DMS53 (cell line): ENCODE data around the gene SLC26A8.
"Not testable (repeated sequence)": the region's sequence is repeated elsewhere in the genome, so short reads cannot be mapped to it uniquely, and the experiment has no call there.

Experiments
- DNase-seq: peaks from one replicate; lab custom pipeline; 2025; lab: John Stamatoyannopoulos, UW

The SLC26A8 gene

DNA sequence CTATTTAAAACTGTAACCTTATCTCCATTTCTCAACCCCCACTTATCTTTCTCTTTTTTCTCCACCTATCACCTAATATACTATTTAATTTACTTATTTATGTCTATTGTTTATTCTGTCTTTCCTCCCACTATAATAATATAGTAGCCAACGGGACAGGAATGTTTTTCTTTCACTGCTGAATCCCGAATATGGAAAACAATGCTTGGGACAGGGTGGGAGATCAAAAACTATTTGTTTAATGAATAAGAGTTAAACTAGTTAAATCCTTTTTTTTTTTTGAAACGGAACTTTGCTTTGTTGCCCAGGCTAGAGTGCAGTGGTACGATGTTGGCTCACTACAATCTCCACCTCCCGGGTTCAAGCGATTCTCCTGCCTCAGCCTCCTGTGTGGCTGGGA is 109.9 kb downstream of the SLC26A8 start:
- DNase-seq: no peak

GRCh38 chr6:35911871-35912653 is 112.4 kb downstream of the SLC26A8 start:
- no peak for DNase-seq

DNA sequence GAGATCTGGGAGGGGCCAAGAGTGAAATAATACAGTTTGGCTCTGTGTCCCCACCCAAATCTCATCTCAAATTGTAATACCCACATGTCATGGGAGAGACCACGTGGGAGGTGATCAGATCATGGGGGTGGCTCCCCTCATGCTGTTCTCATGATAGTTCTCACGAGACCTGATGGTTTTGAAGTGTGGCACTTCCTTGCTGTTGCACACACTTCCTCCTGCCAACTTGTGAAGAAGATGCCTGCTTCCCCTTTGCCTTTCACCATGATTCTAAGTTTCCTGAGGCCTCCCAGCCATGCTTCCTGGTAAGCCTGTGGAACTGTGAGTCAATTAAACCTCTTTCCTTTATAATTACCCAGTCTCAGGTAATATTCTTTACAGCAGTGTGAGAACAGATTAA is 114.9 kb downstream of the SLC26A8 start:
- DNase-seq: not testable (repeated sequence)

- DNase-seq: not testable (repeated sequence)
Observed at GRCh38 chr6:35908753-35909401, 115.6 kb downstream of the SLC26A8 start.

GRCh38 chr6:35907750-35908149 is 116.7 kb downstream of the SLC26A8 start:
- no peak for DNase-seq

DNA sequence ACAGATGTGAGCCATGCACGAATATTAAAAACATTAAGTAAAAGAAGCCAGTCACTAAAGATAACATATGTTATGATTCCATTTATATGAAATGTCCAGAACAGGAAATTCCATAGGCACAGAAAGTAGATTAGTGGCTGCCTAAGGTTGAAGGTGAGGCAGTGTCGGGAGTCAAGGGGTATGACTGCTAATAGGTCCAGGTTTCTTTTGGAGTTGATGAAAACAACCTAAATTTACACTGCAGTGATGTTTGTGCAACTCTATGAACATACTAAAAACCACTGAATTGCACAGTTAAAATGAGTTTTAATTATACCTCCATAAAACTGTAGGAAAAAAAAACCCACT is 118.0 kb downstream of the SLC26A8 start:
- no peak for DNase-seq

DNA sequence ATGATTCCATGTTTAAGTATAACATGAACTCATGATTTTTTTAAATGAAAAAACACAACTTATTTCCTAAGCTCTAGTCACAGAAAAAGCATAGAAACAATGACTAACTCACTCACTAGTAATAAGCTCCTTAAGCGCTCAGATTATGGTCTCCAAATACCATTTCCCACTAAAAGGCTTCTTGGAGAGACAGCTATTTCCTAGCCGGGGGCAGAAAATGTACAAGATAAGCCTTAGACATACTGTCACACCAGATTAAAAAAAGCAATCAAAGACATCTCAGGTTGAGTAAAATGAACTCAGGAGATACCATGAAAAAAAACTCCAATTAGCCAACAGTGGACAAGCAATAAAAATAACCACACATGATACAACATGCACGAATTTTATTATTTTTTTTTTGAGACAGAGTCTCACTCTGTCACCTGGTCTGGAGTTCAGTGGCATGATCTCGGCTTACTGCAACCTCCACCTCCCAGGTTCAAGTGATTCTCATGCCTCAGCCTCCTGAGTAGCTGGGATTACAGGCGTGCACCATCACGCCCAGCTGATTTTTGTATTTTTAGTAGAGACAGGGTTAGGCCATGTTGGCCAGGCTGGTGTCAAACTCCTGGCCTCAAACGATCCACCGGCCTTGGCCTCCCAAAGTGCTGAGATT is 118.5 kb downstream of the SLC26A8 start:
- no peak for DNase-seq

- no peak for DNase-seq
Observed at GRCh38 chr6:35905141-35905785, 119.2 kb downstream of the SLC26A8 start.

DNA sequence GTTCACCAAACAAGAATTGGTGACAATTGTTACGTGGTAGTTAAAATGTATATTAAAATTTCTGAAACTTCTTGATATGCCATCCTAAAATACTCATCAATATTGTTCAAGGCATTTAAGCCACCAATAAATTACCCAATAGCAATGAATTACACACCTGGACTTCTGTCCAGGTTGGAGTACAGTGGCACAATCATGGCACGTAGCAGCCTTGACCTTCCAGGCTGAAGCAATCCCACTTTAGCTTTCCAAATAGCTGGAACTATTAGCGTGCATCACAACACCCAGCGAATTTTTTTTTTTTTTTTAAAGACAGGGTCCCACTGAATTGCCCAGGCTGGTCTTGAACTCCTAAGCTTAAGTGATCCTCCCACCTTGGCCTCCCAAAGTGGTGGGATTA is 120.8 kb downstream of the SLC26A8 start:
- no peak for DNase-seq

GRCh38 chr6:35900448-35900847 is 124.0 kb downstream of the SLC26A8 start:
- DNase-seq: no peak

GRCh38 chr6:35898003-35898402 is 126.4 kb downstream of the SLC26A8 start:
- no peak for DNase-seq

DNA sequence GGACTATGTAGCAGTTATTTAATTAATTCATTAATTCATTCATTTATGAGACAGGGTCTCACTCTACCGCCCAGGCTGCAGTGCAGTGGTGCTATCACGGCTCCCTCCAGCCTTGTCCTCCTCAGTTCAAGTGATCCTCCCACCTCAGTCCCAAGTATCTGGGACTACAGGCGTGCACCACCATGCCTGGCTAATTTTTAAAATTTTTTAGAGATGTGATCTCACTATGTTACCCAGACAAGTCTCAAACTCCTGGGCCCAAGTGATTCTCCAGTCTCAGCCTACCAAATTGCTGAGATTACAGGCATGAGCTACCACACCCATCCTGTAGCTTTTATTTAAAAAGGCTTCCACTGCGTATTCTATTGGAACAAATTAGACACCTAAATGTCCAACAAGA is 127.0 kb downstream of the SLC26A8 start:
- no peak for DNase-seq

- no peak for DNase-seq
Observed at GRCh38 chr6:35897036-35897435, 127.4 kb downstream of the SLC26A8 start.

- DNase-seq: no peak
Observed at GRCh38 chr6:35896228-35896627, 128.2 kb downstream of the SLC26A8 start.

DNA sequence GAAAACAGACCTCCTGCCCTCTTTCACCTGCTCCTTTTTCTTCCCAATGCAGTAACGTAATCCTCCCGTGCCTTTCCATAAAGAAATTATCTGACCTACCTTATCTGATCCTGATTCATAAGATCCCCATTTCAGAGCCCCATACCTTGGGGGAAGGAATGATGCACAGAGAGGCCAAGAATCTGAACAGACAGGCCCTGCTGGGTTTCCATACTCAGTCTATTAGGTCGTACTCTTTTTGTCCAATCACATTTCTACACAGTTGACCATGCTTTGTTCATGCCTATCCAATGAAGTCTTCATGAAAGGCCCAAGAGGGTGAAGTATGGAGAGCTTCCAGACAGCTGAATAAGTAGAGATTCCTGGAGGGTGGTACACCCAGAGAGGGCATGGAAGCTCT is 128.9 kb downstream of the SLC26A8 start:
- DNase-seq: no peak

DNA sequence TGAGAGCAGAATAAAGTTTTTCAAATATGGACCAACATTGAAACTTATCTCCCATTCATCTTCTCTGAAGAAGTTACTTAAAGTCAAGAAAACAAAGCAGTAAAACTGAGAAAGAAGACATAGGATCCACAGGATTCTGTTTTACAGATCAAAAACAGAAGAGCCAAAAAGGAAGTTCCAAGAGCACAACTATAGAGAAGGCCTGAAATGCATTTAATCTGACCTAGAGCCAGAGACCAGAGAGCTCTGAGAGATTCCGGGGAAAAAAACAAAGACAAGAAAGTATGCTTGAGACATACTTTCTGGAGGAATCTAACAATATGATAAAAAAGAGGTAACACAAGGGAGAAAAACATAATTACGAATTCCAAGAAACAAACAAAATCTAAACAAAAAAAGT is 129.7 kb downstream of the SLC26A8 start:
- no peak for DNase-seq
